ENCODE measurements around the gene RMDN2. TPM values are rescaled to one million over a fixed set of nuclear protein-coding genes. Genes with fewer than 3 reads are reported as not detected.
"Not testable (repeated sequence)": the region's sequence is repeated elsewhere in the genome, so short reads cannot be mapped to it uniquely, and the experiment has no call there.

RMDN2 gene
- polyA plus RNA-seq, 4 donors = 10.8 to 14.6 (median 12.8) TPM

- no peak for DNase-seq (ENCODE audit: low read depth in 4 of 4, low spot score in 2 of 4)
Measured at GRCh38 chr2:37984176-37984575, 59.1 kb downstream of the RMDN2 start.

GRCh38 chr2:37984589-37984988 lies 59.5 kb downstream of the RMDN2 start:
- no peak for DNase-seq (ENCODE audit: low read depth in 4 of 4, low spot score in 2 of 4)

- no peak for DNase-seq (ENCODE audit: low read depth in 4 of 4, low spot score in 2 of 4)
Measured at GRCh38 chr2:37985333-37985732, 60.2 kb downstream of the RMDN2 start.

GRCh38 chr2:37987098-37987775 lies 62.1 kb downstream of the RMDN2 start:
- no peak for DNase-seq (ENCODE audit: low read depth in 4 of 4, low spot score in 2 of 4)

- no peak for DNase-seq (ENCODE audit: low read depth in 4 of 4, low spot score in 2 of 4)
Measured at GRCh38 chr2:37992601-37993000, 67.5 kb downstream of the RMDN2 start.

GRCh38 chr2:37993143-37993542 lies 68.1 kb downstream of the RMDN2 start:
- no peak for DNase-seq (ENCODE audit: low read depth in 4 of 4, low spot score in 2 of 4)

- DNase-seq (ENCODE audit: low read depth in 4 of 4, low spot score in 2 of 4) = no peak
Measured at GRCh38 chr2:37997629-37998028, 72.5 kb downstream of the RMDN2 start.

DNA sequence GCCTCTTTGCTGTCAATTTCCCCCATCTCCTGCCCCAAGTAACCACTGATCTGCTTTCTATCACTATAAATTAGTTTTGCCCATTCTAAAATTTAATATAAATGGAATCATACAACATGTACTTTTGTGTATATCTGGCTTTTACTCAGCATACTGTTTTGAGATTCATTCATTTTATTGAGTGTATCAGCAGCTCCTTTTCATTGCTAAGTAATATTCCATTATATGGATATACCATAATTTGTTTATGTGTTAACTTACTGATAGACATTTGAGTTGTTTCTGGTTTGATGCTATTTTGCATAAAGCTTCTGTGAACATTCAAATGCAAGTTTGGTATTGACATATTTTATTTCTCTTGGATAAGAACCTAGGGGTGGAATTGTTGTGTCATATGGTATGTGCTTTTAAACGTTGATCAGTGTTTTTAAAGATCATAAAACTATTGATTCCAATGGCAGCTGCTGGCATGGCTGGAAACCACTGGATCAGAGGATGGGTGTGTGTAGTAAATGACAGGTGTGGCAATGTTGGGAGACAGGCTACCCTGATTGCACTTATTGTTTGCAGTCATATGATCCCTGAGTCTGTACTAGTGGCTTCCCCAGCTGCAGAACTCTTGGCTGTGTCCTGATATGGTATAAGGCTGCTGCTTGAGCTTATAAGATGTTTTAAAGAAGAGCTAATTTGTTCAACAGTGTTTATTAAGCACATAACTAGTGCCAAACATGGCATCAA lies 75.6 kb downstream of the RMDN2 start:
- no peak for DNase-seq (ENCODE audit: low read depth in 4 of 4, low spot score in 2 of 4)

GRCh38 chr2:38010187-38010586 lies 85.1 kb downstream of the RMDN2 start:
- DNase-seq (ENCODE audit: low read depth in 4 of 4, low spot score in 2 of 4) = not testable (repeated sequence)

DNA sequence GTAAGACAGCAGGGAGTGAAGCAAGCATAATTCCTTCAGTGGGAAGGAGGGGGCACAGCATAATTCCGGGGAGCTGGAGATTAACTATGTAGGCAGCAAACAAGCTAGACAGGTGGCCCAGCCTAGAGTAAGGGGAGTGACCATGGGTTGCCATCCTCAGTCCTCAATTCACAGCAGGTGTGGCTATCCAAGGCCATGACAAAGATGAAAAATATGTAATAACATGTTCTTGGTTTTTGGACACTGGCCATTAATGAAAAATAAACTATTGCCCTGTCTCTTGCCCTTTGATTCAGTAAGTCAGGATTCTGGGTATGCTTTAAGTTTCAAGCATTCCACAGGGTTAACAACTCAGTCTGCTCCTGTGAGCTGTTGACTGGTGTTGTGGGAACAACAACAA lies 85.9 kb downstream of the RMDN2 start:
- no peak for DNase-seq (ENCODE audit: low read depth in 4 of 4, low spot score in 2 of 4)

DNA sequence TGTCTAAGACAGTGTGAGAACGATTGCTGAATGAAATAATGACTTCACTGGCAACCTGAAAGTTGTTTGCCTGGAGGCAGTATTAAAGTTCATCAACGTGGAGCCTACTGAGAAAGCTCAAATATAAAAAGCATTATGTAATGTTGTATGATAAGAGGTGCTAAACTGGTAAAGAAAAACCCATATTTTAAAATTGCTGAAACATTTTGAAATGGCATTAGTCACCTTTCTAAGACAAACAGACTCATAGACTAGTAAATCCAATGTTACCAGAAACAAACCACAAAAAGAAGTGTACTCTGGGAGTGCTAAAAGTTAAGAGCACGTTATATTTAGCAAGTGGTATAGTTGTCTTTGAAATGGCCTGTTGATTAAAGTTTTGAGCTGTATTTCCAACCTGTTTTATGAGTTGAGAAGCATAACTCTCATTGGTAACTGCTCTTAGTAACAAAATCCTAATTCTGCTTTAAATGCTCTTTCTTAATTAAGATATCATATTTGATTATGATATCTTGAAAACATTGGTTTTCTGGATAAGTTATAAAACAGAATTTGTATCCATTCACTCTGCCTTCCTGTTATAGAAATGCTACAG lies 88.2 kb downstream of the RMDN2 start:
- no peak for DNase-seq (ENCODE audit: low read depth in 4 of 4, low spot score in 2 of 4)

DNA sequence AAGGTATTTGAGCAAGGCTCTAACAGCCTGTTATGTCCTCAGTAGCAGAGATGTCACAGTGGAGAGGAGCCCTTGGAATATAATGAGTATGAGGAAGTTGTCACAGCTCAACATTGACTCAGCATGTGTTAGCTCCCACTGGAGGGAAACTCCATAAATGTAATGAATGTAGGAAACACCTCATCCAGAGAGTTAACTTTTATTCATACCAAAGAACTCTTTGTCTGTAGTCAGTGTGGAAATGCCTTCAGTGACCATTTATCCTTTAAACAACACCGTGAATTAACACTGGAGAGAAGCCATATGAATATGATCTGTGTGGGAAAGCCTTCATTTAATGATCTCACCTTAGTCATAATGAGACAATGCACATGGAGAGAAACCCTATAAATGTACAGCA lies 91.1 kb downstream of the RMDN2 start:
- no peak for DNase-seq (ENCODE audit: low read depth in 4 of 4, low spot score in 2 of 4)

- DNase-seq (ENCODE audit: low read depth in 4 of 4, low spot score in 2 of 4) = no peak
Measured at GRCh38 chr2:38017836-38018235, 92.7 kb downstream of the RMDN2 start.

DNA sequence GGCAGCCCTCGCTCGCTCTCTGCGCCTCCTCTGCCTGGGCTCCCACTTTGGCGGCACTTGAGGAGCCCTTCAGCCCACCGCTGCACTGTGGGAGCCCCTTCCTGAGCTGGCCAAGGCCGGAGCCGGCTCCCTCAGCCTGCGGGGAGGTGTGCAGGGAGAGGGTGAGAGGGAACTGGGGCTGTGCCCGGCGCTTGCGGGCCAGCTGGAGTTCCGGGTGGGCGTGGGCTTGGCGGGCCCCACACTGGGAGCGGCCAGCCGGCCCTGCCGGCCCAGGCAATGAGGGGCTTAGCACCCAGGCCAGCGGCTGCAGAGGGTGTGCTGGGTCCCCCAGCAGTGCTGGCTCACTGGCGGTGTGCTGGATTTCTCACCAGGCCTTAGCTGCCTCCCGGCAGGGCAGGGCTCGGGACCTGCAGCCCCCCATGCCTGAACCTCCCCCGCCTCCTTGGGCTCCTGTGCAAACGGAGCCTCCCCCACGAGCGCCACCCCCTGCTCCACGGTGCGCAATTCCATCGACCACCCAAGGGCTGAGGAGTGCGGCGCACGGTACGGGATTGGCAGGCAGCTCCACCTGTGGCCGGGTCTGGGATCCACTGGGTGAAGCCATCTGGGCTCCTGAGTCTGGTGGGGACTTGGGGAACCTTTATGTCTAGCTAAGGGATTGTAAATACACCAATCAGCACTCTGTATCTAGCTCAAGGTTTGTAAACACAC lies 95.4 kb downstream of the RMDN2 start:
- DNase-seq (ENCODE audit: low read depth in 4 of 4, low spot score in 2 of 4) = not testable (repeated sequence)

GRCh38 chr2:38021589-38021988 lies 96.5 kb downstream of the RMDN2 start:
- no peak for DNase-seq (ENCODE audit: low read depth in 4 of 4, low spot score in 2 of 4)

DNA sequence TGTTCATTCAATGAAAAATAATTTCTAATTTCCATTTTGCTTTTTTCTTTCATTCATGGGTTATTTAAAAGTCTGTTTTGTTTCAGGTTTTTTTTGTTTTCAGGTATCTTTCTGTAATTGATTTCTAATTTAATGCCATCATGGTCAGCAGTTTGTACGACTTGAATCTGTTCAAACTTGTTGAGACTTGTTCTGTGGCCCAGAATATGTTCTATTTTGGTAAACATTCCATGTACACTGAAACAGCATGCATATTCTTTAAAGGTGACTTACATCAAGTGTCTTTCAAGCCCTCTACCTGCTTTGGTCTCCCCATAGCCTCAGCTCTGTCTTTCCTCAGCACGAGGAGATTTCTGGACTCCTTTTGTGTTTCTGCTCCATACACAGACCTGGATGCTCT lies 101.8 kb downstream of the RMDN2 start:
- DNase-seq (ENCODE audit: low read depth in 4 of 4, low spot score in 2 of 4) = no peak

DNA sequence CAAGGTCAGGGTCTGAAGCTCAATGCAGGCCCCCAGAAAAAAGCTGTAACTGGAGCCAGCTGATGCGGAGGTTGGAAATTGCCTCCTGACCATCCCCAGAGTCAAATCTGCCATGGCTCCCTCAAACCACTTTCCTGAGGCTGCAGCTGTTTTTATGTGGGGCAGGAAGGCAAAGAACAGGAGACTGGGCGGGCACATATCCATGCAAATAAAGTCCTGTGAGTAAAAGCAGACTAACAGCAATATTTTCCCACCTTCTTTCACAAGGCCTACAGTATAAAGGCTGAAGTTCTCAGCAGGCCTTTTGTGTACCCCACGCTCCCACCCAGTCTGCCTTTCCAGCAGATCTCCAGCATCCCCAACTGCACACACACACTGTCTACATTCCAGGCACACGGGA lies 103.7 kb downstream of the RMDN2 start:
- no peak for DNase-seq (ENCODE audit: low read depth in 4 of 4, low spot score in 2 of 4)

GRCh38 chr2:38029512-38029911 lies 104.4 kb downstream of the RMDN2 start:
- no peak for DNase-seq (ENCODE audit: low read depth in 4 of 4, low spot score in 2 of 4)

GRCh38 chr2:38030635-38031355 lies 105.7 kb downstream of the RMDN2 start:
- peak in 1 of 4 donors; percentile 32 for DNase-seq (ENCODE audit: low read depth in 4 of 4, low spot score in 2 of 4)

- DNase-seq (ENCODE audit: low read depth in 4 of 4, low spot score in 2 of 4) = no peak
Measured at GRCh38 chr2:38032946-38033345, 107.9 kb downstream of the RMDN2 start.

- no peak for DNase-seq (ENCODE audit: low read depth in 4 of 4, low spot score in 2 of 4)
Measured at GRCh38 chr2:38033646-38034045, 108.6 kb downstream of the RMDN2 start.

Measured in left renal cortex interstitium (tissue), 4 donors.